AG08396 (cell line): ENCODE results near the gene SCUBE2.

Experiments
- DNase-seq: peaks from one replicate; pipeline ENCODE4 v3.0.0; 2012; ENCODE audit warnings: low spot score, mixed read lengths

SCUBE2 gene

GRCh38 chr11:9091044-9091922, at the start of gene SCUBE2:
TSS of gene SCUBE2 (minus strand) at chr11:9091599. CDS start at chr11:9091528, 71 bp downstream.
- DNase-seq: peak; percentile 64

GRCh38 chr11:9141186-9141585, 49.8 kb upstream of the SCUBE2 start:
- DNase-seq: no peak

GRCh38 chr11:9139628-9140357, 48.4 kb upstream of the SCUBE2 start:
- no peak for DNase-seq

- DNase-seq: peak; percentile 66
Measured at GRCh38 chr11:9138612-9139579, 47.5 kb upstream of the SCUBE2 start.

- no peak for DNase-seq
Measured at GRCh38 chr11:9138133-9138453, 46.7 kb upstream of the SCUBE2 start.

- DNase-seq: peak; percentile 76
Measured at GRCh38 chr11:9137293-9138132, 46.1 kb upstream of the SCUBE2 start.

GRCh38 chr11:9136741-9137140, 45.3 kb upstream of the SCUBE2 start:
- DNase-seq: no peak

- no peak for DNase-seq
Measured at GRCh38 chr11:9133956-9134355, 42.6 kb upstream of the SCUBE2 start.

- no peak for DNase-seq
Measured at GRCh38 chr11:9132203-9132878, 40.9 kb upstream of the SCUBE2 start.

GRCh38 chr11:9130297-9130696, 38.9 kb upstream of the SCUBE2 start:
- no peak for DNase-seq

GRCh38 chr11:9126636-9127035, 35.2 kb upstream of the SCUBE2 start:
- no peak for DNase-seq

- no peak for DNase-seq
Measured at GRCh38 chr11:9125185-9125886, 33.9 kb upstream of the SCUBE2 start.

GRCh38 chr11:9123595-9124304, 32.4 kb upstream of the SCUBE2 start:
- DNase-seq: no peak

- no peak for DNase-seq
Measured at GRCh38 chr11:9121469-9121796, 30.0 kb upstream of the SCUBE2 start.

- no peak for DNase-seq
Measured at GRCh38 chr11:9120664-9121468, 29.5 kb upstream of the SCUBE2 start.

GRCh38 chr11:9118277-9118676, 26.9 kb upstream of the SCUBE2 start:
- no peak for DNase-seq

GRCh38 chr11:9112075-9112474, 20.7 kb upstream of the SCUBE2 start:
- DNase-seq: no peak

GRCh38 chr11:9109858-9110731, 18.7 kb upstream of the SCUBE2 start:
- DNase-seq: no peak
